AG10803 (cell line): ENCODE data around the gene NUPR1.

Experiments used
- DNase-seq: peaks from one replicate; pipeline ENCODE4 v3.0.0; 2010; ENCODE audit warnings: low read depth
- H3K4me3 ChIP-seq: 2 replicates; pipeline ENCODE4 v1.5.1; 2011; ENCODE audit warnings: mild to moderate bottlenecking, low read length, control low read depth
- CTCF ChIP-seq: conservative IDR thresholded peaks from 2 replicates; pipeline ENCODE4 v1.5.1; 2011; ENCODE audit warnings: mild to moderate bottlenecking, low read length, control low read depth, inconsistent platforms

NUPR1 gene

GRCh38 chr16:28513484-28514181 lies 25.1 kb downstream of the NUPR1 start:
- no peak for TF ChIP-seq CTCF

GRCh38 chr16:28511801-28512789 lies 26.7 kb downstream of the NUPR1 start:
- DNase-seq: no peak
- no peak overlapping the region for H3K4me3 ChIP-seq
- TF ChIP-seq CTCF: no peak

More at GRCh38 chr16:28513484-28514181, 25.1 kb downstream of the NUPR1 start:
- no peak overlapping the region for H3K4me3 ChIP-seq
- DNase-seq: peak; percentile 34

- TF ChIP-seq CTCF: no peak
- H3K4me3 ChIP-seq: no peak overlapping the region
Observed at GRCh38 chr16:28511031-28511430, 27.7 kb downstream of the NUPR1 start.

GRCh38 chr16:28505489-28506137 lies 33.2 kb downstream of the NUPR1 start:
- no peak overlapping the region for H3K4me3 ChIP-seq
- DNase-seq: no peak

More at GRCh38 chr16:28511031-28511430, 27.7 kb downstream of the NUPR1 start:
- DNase-seq: no peak

GRCh38 chr16:28504707-28505404 lies 33.9 kb downstream of the NUPR1 start:
- no peak for DNase-seq
- no peak overlapping the region for H3K4me3 ChIP-seq
- no peak for TF ChIP-seq CTCF

More at GRCh38 chr16:28505489-28506137, 33.2 kb downstream of the NUPR1 start:
- TF ChIP-seq CTCF: no peak

- H3K4me3 ChIP-seq: no peak overlapping the region
- no peak for TF ChIP-seq CTCF
- no peak for DNase-seq
Observed at GRCh38 chr16:28503470-28504259, 35.1 kb downstream of the NUPR1 start.
